Measurements from ENCODE around the gene CAPN11. TPM values are rescaled to one million over a fixed set of nuclear protein-coding genes. Genes with fewer than 3 reads are reported as not detected.
"Not testable (repeated sequence)": the region's sequence is repeated elsewhere in the genome, so short reads cannot be mapped to it uniquely, and the experiment has no call there.

The CAPN11 gene
- total and polyA plus RNA-seq, 8 donors: 0.15 to 0.19 (median 0.18) TPM; not detected in 5

DNA sequence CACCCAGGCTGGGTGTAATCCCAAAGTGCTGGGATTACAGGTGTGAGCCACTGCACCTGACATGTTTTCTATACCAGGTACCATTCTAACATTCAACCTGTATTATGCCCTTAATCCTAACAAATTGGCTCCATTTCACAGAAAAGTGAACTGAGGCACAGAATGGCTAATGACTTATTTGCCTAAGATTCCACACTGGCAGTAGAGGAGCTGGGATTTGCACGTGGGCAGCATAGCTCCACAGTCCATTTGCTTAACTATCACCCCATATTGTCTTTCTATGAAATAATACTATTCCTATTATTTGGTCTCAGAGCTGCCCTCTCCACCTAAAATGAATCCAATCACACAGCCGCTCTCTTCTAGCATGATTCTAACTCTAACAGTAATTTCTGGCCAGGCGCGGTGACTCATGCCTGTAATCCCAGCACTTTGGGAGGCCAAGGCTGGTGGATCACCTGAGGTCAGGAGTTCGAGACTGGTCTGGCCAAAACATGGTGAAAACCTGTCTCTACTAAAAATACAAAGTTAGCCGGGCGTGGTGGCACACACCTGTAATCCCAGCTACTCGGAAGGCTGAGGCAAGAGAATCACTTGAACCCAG, 34.8 kb downstream of the CAPN11 start:
- TF ChIP-seq EP300 (IDR thresholded peaks at IDR 0.05): no peak
- TF ChIP-seq, protein P1, sequence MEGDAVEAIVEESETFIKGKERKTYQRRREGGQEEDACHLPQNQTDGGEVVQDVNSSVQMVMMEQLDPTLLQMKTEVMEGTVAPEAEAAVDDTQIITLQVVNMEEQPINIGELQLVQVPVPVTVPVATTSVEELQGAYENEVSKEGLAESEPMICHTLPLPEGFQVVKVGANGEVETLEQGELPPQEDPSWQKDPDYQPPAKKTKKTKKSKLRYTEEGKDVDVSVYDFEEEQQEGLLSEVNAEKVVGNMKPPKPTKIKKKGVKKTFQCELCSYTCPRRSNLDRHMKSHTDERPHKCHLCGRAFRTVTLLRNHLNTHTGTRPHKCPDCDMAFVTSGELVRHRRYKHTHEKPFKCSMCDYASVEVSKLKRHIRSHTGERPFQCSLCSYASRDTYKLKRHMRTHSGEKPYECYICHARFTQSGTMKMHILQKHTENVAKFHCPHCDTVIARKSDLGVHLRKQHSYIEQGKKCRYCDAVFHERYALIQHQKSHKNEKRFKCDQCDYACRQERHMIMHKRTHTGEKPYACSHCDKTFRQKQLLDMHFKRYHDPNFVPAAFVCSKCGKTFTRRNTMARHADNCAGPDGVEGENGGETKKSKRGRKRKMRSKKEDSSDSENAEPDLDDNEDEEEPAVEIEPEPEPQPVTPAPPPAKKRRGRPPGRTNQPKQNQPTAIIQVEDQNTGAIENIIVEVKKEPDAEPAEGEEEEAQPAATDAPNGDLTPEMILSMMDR (IDR thresholded peaks at IDR 0.05): no peak
- TF ChIP-seq POLR2AphosphoS5 (IDR thresholded peaks at IDR 0.05): no peak
- no peak for TF ChIP-seq POLR2A (IDR thresholded peaks at IDR 0.05)
- DNase-seq: no peak
- Histone ChIP-seq H3K4me1 (peaks cover 0 to 7% (median 0%) of the 10 kb centered on the region in 4 donors), H3K27ac (no peak overlapping the region), H3K4me3 (no peak overlapping the region), H3K9me3 (no peaks in the 10 kb centered on the region), H3K27me3 (no peaks in the 10 kb centered on the region), H3K36me3 (no peaks in the 10 kb centered on the region)
- 92 to 95% (median 93%) methylated on average over 8 of the region's 8 CpGs for WGBS, 5 donors
- intact Hi-C loops (cut with DNase I; ENCODE audit: low total_unique reads): no loop called here

GRCh38 chr6:44194326-44194725, 35.7 kb downstream of the CAPN11 start:
- intact Hi-C loops (cut with DNase I; ENCODE audit: low total_unique reads): no loop called here
- Histone ChIP-seq H3K27ac (no peak overlapping the region), H3K36me3 (no peaks in the 10 kb centered on the region), H3K4me1 (peaks cover 0 to 7% (median 0%) of the 10 kb centered on the region in 4 donors), H3K4me3 (no peak overlapping the region), H3K27me3 (no peaks in the 10 kb centered on the region), H3K9me3 (no peaks in the 10 kb centered on the region)
- no peak for DNase-seq
- TF ChIP-seq EP300 (IDR thresholded peaks at IDR 0.05) (no peak), POLR2A (IDR thresholded peaks at IDR 0.05) (no peak), POLR2AphosphoS5 (IDR thresholded peaks at IDR 0.05) (no peak)
- TF ChIP-seq, protein P1 (IDR thresholded peaks at IDR 0.05): no peak
- 77 to 92% (median 82%) methylated on average over 5 of the region's 5 CpGs for WGBS, 5 donors

DNA sequence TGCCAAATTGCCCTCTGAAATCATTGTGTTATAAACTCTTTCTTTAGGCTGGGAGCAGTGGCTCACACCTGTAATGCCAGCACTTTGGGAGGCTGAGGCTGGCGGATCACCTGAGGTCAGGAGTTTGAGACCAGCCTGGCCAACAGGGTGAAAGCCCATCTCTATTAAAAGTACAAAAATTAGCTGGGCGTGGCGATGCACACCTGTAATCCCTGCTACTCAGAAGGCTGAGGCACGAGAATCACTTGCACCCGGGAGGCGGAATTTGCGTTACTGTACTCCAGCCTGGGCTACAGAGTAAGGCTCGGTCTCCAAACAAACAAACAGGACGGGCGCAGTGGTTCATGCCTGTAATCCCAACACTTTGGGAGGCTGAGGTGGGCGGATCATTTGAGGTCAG, 37.7 kb downstream of the CAPN11 start:
- H3K4me1 ChIP-seq; intact Hi-C loops (cut with DNase I; ENCODE audit: low total_unique reads); H3K27ac ChIP-seq; H3K4me3 ChIP-seq; H3K9me3 ChIP-seq; DNase-seq; H3K36me3 ChIP-seq; H3K27me3 ChIP-seq: not testable (repeated sequence)
- WGBS, 5 donors: 87 to 90% (median 89%) methylated on average over 11 of the region's 11 CpGs

DNA sequence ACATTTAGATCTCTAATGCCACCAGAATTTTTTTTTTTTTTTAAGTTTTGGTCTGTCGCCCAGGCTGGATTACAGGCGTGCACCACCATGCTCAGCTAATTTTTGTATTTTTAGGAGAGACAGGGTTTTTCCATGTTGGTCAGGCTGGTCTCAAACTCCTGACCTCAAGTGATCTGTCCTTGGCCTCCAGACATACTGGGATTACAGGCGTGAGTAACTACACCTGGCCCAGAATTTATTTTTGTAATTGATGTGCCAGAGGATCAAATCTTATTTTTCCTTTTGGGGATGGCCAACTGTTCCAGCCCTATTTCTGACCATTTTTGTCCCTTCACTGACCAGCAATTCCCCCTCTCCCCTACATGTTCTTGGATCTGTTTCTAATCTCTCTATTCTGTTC, 40.1 kb downstream of the CAPN11 start:
- H3K27me3 ChIP-seq: no peaks in the 10 kb centered on the region
- H3K27ac ChIP-seq: no peak overlapping the region
- TF ChIP-seq EP300 (IDR thresholded peaks at IDR 0.05) (no peak), POLR2A (IDR thresholded peaks at IDR 0.05) (no peak), POLR2AphosphoS5 (IDR thresholded peaks at IDR 0.05) (no peak)
- TF ChIP-seq, protein P1 (IDR thresholded peaks at IDR 0.05): no peak
- DNase-seq: no peak
- H3K36me3 ChIP-seq: no peaks in the 10 kb centered on the region
- H3K4me1 ChIP-seq: peaks cover 0 to 6% (median 5%) of the 10 kb centered on the region in 4 donors
- intact Hi-C loops (cut with DNase I; ENCODE audit: low total_unique reads): no loop called here
- no peaks in the 10 kb centered on the region for H3K9me3 ChIP-seq
- WGBS, 5 donors: 65 to 91% (median 80%) methylated on average over 2 to 3 of the region's 3 CpGs
- no peak overlapping the region for H3K4me3 ChIP-seq

GRCh38 chr6:44199883-44200282, 41.3 kb downstream of the CAPN11 start:
- Histone ChIP-seq H3K36me3 (no peaks in the 10 kb centered on the region), H3K4me3 (no peak overlapping the region), H3K4me1 (peaks cover 0 to 10% (median 6%) of the 10 kb centered on the region in 4 donors), H3K27ac (no peak overlapping the region), H3K9me3 (no peaks in the 10 kb centered on the region), H3K27me3 (no peaks in the 10 kb centered on the region)
- intact Hi-C loops (cut with DNase I; ENCODE audit: low total_unique reads): no loop called here
- TF ChIP-seq, protein P1 (IDR thresholded peaks at IDR 0.05): no peak
- TF ChIP-seq EP300 (IDR thresholded peaks at IDR 0.05) (no peak), POLR2A (IDR thresholded peaks at IDR 0.05) (no peak), POLR2AphosphoS5 (IDR thresholded peaks at IDR 0.05) (no peak)
- 91 to 100% (median 93%) methylated on average over 2 to 4 of the region's 4 CpGs for WGBS, 5 donors
- no peak for DNase-seq

Measured in stomach (tissue), 9 donors.